Thyroid gland (tissue), 4 donors: Measurements from ENCODE around the gene OR2D2.

Experiments used
- POLR2A ChIP-seq, 2 donors: fragments of 450-650 bp; IDR thresholded peaks; one replicate each; pipeline ENCODE4 v1.6.1; 2017; ENCODE audit warnings: antibody characterized with exemption in 2 of 2, mild to moderate bottlenecking in 2 of 2, moderate library complexity in 1 of 2
- TF ChIP-seq, protein P1 (sequence below), 6 experiments: fragments of 200-600 bp in 3 of 6; fragments of 450-650 bp in 3 of 6; sonication (generic) in 3 of 6; IDR thresholded peaks; one replicate each; pipeline ENCODE4 v1.5.1; 2016 to 2019; ENCODE audit warnings: antibody characterized with exemption in 6 of 6, mild to moderate bottlenecking in 2 of 6, inconsistent platforms in 1 of 6, moderate library complexity in 1 of 6

- TF ChIP-seq, protein P1, sequence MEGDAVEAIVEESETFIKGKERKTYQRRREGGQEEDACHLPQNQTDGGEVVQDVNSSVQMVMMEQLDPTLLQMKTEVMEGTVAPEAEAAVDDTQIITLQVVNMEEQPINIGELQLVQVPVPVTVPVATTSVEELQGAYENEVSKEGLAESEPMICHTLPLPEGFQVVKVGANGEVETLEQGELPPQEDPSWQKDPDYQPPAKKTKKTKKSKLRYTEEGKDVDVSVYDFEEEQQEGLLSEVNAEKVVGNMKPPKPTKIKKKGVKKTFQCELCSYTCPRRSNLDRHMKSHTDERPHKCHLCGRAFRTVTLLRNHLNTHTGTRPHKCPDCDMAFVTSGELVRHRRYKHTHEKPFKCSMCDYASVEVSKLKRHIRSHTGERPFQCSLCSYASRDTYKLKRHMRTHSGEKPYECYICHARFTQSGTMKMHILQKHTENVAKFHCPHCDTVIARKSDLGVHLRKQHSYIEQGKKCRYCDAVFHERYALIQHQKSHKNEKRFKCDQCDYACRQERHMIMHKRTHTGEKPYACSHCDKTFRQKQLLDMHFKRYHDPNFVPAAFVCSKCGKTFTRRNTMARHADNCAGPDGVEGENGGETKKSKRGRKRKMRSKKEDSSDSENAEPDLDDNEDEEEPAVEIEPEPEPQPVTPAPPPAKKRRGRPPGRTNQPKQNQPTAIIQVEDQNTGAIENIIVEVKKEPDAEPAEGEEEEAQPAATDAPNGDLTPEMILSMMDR (IDR thresholded peaks at IDR 0.05): no peak
- no peak for TF ChIP-seq POLR2A (IDR thresholded peaks at IDR 0.05)
Observed at GRCh38 chr11:6875761-6876160, 16.5 kb downstream of the OR2D2 start.
